SK-N-MC (cell line): ENCODE data around the gene DOP1A.

ENCODE experiments used
- EZH2 ChIP-seq: fragments of 200-600 bp; sonication (generic); IDR thresholded peaks from one replicate; pipeline ENCODE4 v1.6.1; 2017; ENCODE audit warnings: antibody characterized with exemption
- FOXP2 ChIP-seq: optimal IDR thresholded peaks from 2 replicates; pipeline ENCODE3; 2011; ENCODE audit warnings: mild to moderate bottlenecking, moderate library complexity; ENCODE audit not compliant: insufficient read depth; ENCODE audit errors: extremely low read length, control extremely low read depth
- POLR2AphosphoS5 ChIP-seq: IDR thresholded peaks from 2 replicates; pipeline ENCODE4 v1.6.1; 2012; ENCODE audit warnings: mild to moderate bottlenecking, low read depth, low read length, borderline replicate concordance

DNA sequence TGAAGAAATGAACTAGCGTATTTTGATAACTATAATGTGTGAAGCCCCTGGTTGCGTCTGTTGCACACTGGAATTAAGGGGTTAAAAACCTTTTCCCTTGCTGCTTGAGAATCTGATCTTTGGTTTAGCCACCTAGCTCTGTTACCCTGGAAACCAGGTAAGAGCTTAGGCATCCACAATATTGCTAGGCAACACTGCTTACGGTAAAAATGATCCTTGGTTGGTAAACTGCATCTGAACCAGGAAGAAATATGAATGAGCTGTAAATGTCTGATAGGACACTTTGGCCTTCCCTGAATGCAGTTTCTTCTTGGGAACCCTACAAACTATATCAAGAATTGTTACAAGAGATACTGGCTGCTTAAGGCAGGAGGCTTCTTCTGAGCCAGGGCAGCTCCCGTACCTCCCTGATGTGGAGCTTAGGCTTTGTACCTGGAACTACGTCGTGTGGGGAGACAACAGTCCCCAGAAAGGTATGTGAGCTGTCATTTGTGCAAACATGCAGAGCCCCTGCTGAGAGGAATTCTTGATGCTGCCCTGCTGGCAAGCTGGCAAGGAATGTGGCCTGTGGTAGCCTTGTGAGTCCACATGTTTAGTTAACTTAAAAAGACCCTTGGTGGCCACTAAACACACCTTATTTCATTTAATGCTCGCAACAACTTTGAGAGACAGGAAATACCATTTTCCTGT lies 20.3 kb upstream of the DOP1A start:
- TF ChIP-seq POLR2AphosphoS5 (no peak), EZH2 (no peak), FOXP2 (no peak)
